Neural cell (in vitro differentiated cells): ENCODE measurements around the gene ARHGAP4. TPM values are rescaled to one million over a fixed set of nuclear protein-coding genes. Genes with fewer than 3 reads are reported as not detected.

Experiments
- H2AFZ ChIP-seq: fragments of 200-600, 300-800 bp; sonication (generic), shearing (Covaris generic); 2 replicates; pipeline ENCODE4 v1.6.0; 2014; ENCODE audit warnings: low read depth, mild to moderate bottlenecking, antibody characterized with exemption, low read length, moderate library complexity
- H3F3A ChIP-seq: fragments of 200-600 bp; shearing (Covaris generic); 2 replicates; pipeline ENCODE4 v1.6.1; 2016; ENCODE audit warnings: mild to moderate bottlenecking, moderate library complexity, mixed read lengths, antibody characterized with exemption, low read length; ENCODE audit not compliant: insufficient read depth, poor library complexity, severe bottlenecking
- H3K27ac ChIP-seq: fragments of 200-600, 300-800 bp; sonication (generic), shearing (Covaris generic); 2 replicates; pipeline ENCODE4 v1.5.1; 2014; ENCODE audit warnings: mild to moderate bottlenecking, low read length, moderate library complexity
- H3K27me3 ChIP-seq: fragments of 300-800, 200-600 bp; sonication (generic), shearing (Covaris generic); 2 replicates; pipeline ENCODE4 v1.6.0; 2014; ENCODE audit warnings: mild to moderate bottlenecking, low read depth, low read length, moderate library complexity; ENCODE audit not compliant: insufficient read depth
- H3K36me3 ChIP-seq: fragments of 300-800, 200-600 bp; sonication (generic), shearing (Covaris generic); 2 replicates; pipeline ENCODE4 v1.5.1; 2014; ENCODE audit warnings: mild to moderate bottlenecking, antibody characterized with exemption, low read length, moderate library complexity; ENCODE audit not compliant: insufficient read depth
- H3K4me2 ChIP-seq: fragments of 300-800, 200-600 bp; sonication (generic), shearing (Covaris generic); 2 replicates; pipeline ENCODE4 v1.6.0; 2014; ENCODE audit warnings: mild to moderate bottlenecking, low read length
- H3K4me3 ChIP-seq: fragments of 300-800, 200-600 bp; sonication (generic), shearing (Covaris generic); 2 replicates; pipeline ENCODE4 v1.5.1; 2014; ENCODE audit warnings: mild to moderate bottlenecking, low read length, moderate library complexity
- H3K79me2 ChIP-seq: fragments of 200-600 bp; shearing (Covaris generic); replicated peaks from 2 replicates; pipeline ENCODE4 v1.6.0; 2014; ENCODE audit warnings: mild to moderate bottlenecking, low read length, moderate library complexity; ENCODE audit not compliant: insufficient read depth
- H3K9ac ChIP-seq: fragments of 300-800, 200-600 bp; sonication (generic), shearing (Covaris generic); 2 replicates; pipeline ENCODE4 v1.6.1; 2016; ENCODE audit warnings: mild to moderate bottlenecking, low read length, mixed read lengths
- H3K9me2 ChIP-seq: fragments of 200-600 bp; shearing (Covaris generic); 2 replicates; pipeline ENCODE4 v1.6.1; 2016; ENCODE audit warnings: mild to moderate bottlenecking, low read length, mixed read lengths; ENCODE audit not compliant: insufficient read depth
- H3K9me3 ChIP-seq: fragments of 200-600, 300-800 bp; sonication (generic), shearing (Covaris generic); 2 replicates; pipeline ENCODE4 v1.6.1; 2016; ENCODE audit warnings: mild to moderate bottlenecking, mixed run types, low read length, moderate library complexity, mixed read lengths
- H4K20me1 ChIP-seq: fragments of 200-600 bp; shearing (Covaris generic); 2 replicates; pipeline ENCODE4 v1.6.1; 2016; ENCODE audit warnings: mild to moderate bottlenecking, mixed run types; ENCODE audit not compliant: insufficient read depth
- CTCF ChIP-seq: fragments of 450-650 bp; IDR thresholded peaks from 2 replicates; pipeline ENCODE4 v1.5.1; 2014; ENCODE audit warnings: antibody characterized with exemption, mild to moderate bottlenecking, moderate library complexity; ENCODE audit not compliant: poor library complexity, severe bottlenecking
- EZH2 ChIP-seq: fragments of 200-600, 300-800 bp; shearing (Covaris generic), sonication (generic); IDR thresholded peaks from 2 replicates; pipeline ENCODE4 v1.6.1; 2014; ENCODE audit warnings: antibody characterized with exemption, low read length, borderline replicate concordance, mild to moderate bottlenecking; ENCODE audit not compliant: insufficient read depth, poor library complexity, severe bottlenecking
- MXI1 ChIP-seq: fragments of 450-650 bp; conservative IDR thresholded peaks from 2 replicates; pipeline ENCODE4 v1.6.1; 2014; ENCODE audit warnings: antibody characterized with exemption, mild to moderate bottlenecking; ENCODE audit not compliant: poor library complexity, severe bottlenecking
- POLR2AphosphoS5 ChIP-seq: IDR thresholded peaks from 2 replicates; pipeline ENCODE4 v1.6.1; 2012
- SMC3 ChIP-seq: fragments of 450-650 bp; conservative IDR thresholded peaks from 2 replicates; pipeline ENCODE4 v1.6.1; 2014; ENCODE audit warnings: antibody characterized with exemption, mild to moderate bottlenecking, moderate library complexity; ENCODE audit not compliant: poor library complexity
- polyA plus RNA-seq: library from polyadenylated mRNA; depleted of rRNA; stranded (reverse); fragments of >200 nt; gene quantifications from 2 replicates; pipeline ENCODE4 v1.2.3, GENCODE V29; 2014

Gene ARHGAP4
- polyA plus RNA-seq, 1 donor from 2014 or later, result 11.2 TPM

- H3K4me3 ChIP-seq, result no peak overlapping the region
Observed at GRCh38 chrX:153950127-153950526, 24.1 kb upstream of the ARHGAP4 start.

GRCh38 chrX:153948847-153949805, 23.1 kb upstream of the ARHGAP4 start:
- Histone ChIP-seq H4K20me1 (no peaks in the 10 kb centered on the region), H3K36me3 (no peaks in the 10 kb centered on the region), H3K79me2 (no peaks in the 10 kb centered on the region), H3K4me3 (no peak overlapping the region), H3K4me2 (no peak overlapping the region), H3K27me3 (no peaks in the 10 kb centered on the region), H2AFZ (no peak overlapping the region), H3K9me2 (no peaks in the 10 kb centered on the region), H3F3A (no peaks in the 10 kb centered on the region), H3K27ac (no peak overlapping the region), H3K9ac (no peak overlapping the region), H3K9me3 (no peaks in the 10 kb centered on the region)
- TF ChIP-seq SMC3 (no peak), EZH2 (no peak)

More at GRCh38 chrX:153950127-153950526, 24.1 kb upstream of the ARHGAP4 start:
- Histone ChIP-seq H3F3A (no peaks in the 10 kb centered on the region), H3K9me3 (no peaks in the 10 kb centered on the region), H3K9me2 (no peaks in the 10 kb centered on the region), H3K27me3 (no peaks in the 10 kb centered on the region), H3K36me3 (no peaks in the 10 kb centered on the region), H3K79me2 (no peaks in the 10 kb centered on the region), H3K27ac (no peak overlapping the region), H3K4me2 (no peak overlapping the region), H2AFZ (no peak overlapping the region), H3K9ac (no peak overlapping the region), H4K20me1 (no peaks in the 10 kb centered on the region)
- TF ChIP-seq MXI1 (no peak), CTCF (no peak), SMC3 (no peak), POLR2AphosphoS5 (no peak)

DNA sequence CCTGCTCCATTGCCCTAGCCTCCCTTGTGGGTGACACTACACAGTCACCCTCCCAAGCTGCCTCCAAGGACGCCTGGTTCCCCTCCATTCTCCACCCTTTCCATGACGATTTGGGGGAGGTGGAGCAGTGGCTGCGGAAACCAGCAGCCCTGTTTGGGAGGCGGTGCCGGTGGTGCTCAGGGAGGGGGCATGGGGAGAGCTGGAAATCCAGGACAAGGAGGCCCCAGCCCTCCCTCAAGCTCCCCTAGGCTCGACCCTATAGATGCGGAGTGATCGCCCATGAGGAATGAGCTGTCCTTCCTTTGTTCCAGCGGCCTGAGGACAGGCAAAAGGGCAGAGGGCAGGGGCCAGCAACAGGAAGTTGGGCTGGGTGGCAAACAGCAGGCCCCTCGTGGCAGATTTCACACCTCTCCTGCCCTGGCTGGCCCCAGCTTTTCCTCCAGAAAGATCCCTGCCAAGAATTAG, 22.0 kb upstream of the ARHGAP4 start:
- H4K20me1 ChIP-seq, result no peaks in the 10 kb centered on the region
- no peak overlapping the region for H3K9ac ChIP-seq
- no peak overlapping the region for H3K4me3 ChIP-seq
- H3K36me3 ChIP-seq, result no peaks in the 10 kb centered on the region
- H3K79me2 ChIP-seq, result no peaks in the 10 kb centered on the region
- no peaks in the 10 kb centered on the region for H3K9me2 ChIP-seq
- no peak overlapping the region for H3K27ac ChIP-seq
- H3K4me2 ChIP-seq, result no peak overlapping the region
- no peaks in the 10 kb centered on the region for H3F3A ChIP-seq
- no peaks in the 10 kb centered on the region for H3K9me3 ChIP-seq
- H2AFZ ChIP-seq, result no peak overlapping the region
- TF ChIP-seq POLR2AphosphoS5, result no peak
- no peaks in the 10 kb centered on the region for H3K27me3 ChIP-seq
